MCF 10A (cell line): ENCODE measurements around the gene GNA15. TPM values are rescaled to one million over a fixed set of nuclear protein-coding genes. Genes with fewer than 3 reads are reported as not detected.
A peak's percentile ranks its signal among the peaks of the same experiment; 100 is the strongest.

ENCODE experiments used
- BruUV-seq: library from RNA; stranded (reverse); fragments of 400-500 nt; replicated peaks from 2 replicates; lab custom pipeline; 2021; lab: Mats Ljungman, UMichigan
- CTCF ChIA-PET: fragments of 300-600 bp; sonication (Branson Sonifier 250); formaldehyde crosslinking; extraction: SDS; loops from one replicate; lab custom pipeline; 2021; ENCODE audit warnings: antibody characterized with exemption, inconsistent platforms; lab: Yijun Ruan, JAX
- POLR2A ChIA-PET: fragments of 300-600, 350-650 bp; sonication (Branson Sonifier 250); formaldehyde crosslinking; extraction: SDS; loops from one replicate; lab custom pipeline; 2020; ENCODE audit warnings: antibody characterized with exemption, inconsistent platforms; lab: Yijun Ruan, JAX
- DNase-seq: peaks from one replicate; pipeline ENCODE4 v3.0.0-alpha.2; 2018; ENCODE audit not compliant: unreplicated experiment
- H3K27ac Mint-ChIP-seq: one replicate; pipeline ENCODE4 v1.8.0; 2022; ENCODE audit warnings: mild to moderate bottlenecking, low read depth, mixed read lengths; ENCODE audit not compliant: unreplicated experiment
- H3K27me3 Mint-ChIP-seq: one replicate; pipeline ENCODE4 v1.8.0; 2022; ENCODE audit warnings: mixed read lengths; ENCODE audit not compliant: insufficient read depth, unreplicated experiment
- H3K36me3 Mint-ChIP-seq: one replicate; pipeline ENCODE4 v1.8.0; 2022; ENCODE audit warnings: mild to moderate bottlenecking, moderate library complexity, mixed read lengths; ENCODE audit not compliant: insufficient read depth, unreplicated experiment
- H3K4me1 Mint-ChIP-seq: one replicate; pipeline ENCODE4 v1.8.0; 2022; ENCODE audit warnings: mixed read lengths; ENCODE audit not compliant: insufficient read depth, unreplicated experiment
- H3K4me3 Mint-ChIP-seq: one replicate; pipeline ENCODE4 v1.8.0; 2022; ENCODE audit warnings: mild to moderate bottlenecking, moderate library complexity, mixed read lengths; ENCODE audit not compliant: unreplicated experiment
- H3K9me3 Mint-ChIP-seq: one replicate; pipeline ENCODE4 v1.8.0; 2022; ENCODE audit warnings: mixed read lengths; ENCODE audit not compliant: unreplicated experiment
- CTCF ChIP-seq: fragments of 200-600 bp; IDR thresholded peaks from one replicate; pipeline ENCODE4 v1.8.0; 2022; ENCODE audit warnings: antibody characterized with exemption, mild to moderate bottlenecking; ENCODE audit not compliant: unreplicated experiment
- intact Hi-C: fragments of 100-400 bp; cut with micrococcal nuclease; formaldehyde crosslinking; loops from 2 replicates; pipeline ENCODE4 v1.14.1; 2022
- total RNA-seq: library from RNA; stranded (reverse); gene quantifications from 2 replicates; pipeline ENCODE4 v1.2.3, GENCODE V29; 2022

The GNA15 gene
- total RNA-seq, 1 experiment from 2014 or later, result 47.1 TPM

- ChIA-PET POLR2A (interaction anchor here (1.1 kb wide), 1 partner anchor 145 kb away, joined by 3 read pairs; no protein-coding TSS in a partner anchor), CTCF (interaction anchor here (0.6 to 1.7 kb wide), 4 partner anchors 10 to 67 kb away, joined by 3 to 9 read pairs (median 4); no protein-coding TSS in a partner anchor)
- Mint-ChIP-seq H3K27me3 (no peaks in the 10 kb centered on the region), H3K4me1 (peaks cover 15% of the 10 kb centered on the region), H3K36me3 (peaks cover 7% of the 10 kb centered on the region), H3K9me3 (no peaks in the 10 kb centered on the region), H3K4me3 (no peak overlapping the region), H3K27ac (peak overlapping the region; percentile 20)
- intact Hi-C loops, result no loop called here
- DNase-seq, result no peak
- BruUV-seq, result no TSS peak
- TF ChIP-seq CTCF, result no peak
Measured at GRCh38 chr19:3102239-3103140, 33.3 kb upstream of the GNA15 start.

GRCh38 chr19:3104708-3104983, 31.2 kb upstream of the GNA15 start:
- Mint-ChIP-seq H3K4me1 (peaks cover 6% of the 10 kb centered on the region), H3K36me3 (peaks cover 7% of the 10 kb centered on the region), H3K27ac (no peak overlapping the region), H3K27me3 (no peaks in the 10 kb centered on the region), H3K4me3 (no peak overlapping the region), H3K9me3 (no peaks in the 10 kb centered on the region)
- no peak for TF ChIP-seq CTCF
- DNase-seq, result no peak
- intact Hi-C loops, result no loop called here
- ChIA-PET CTCF (interaction anchor here (0.5 to 5.1 kb wide), 8 partner anchors 28 to 158 kb away, joined by 3 to 29 read pairs (median 4); no protein-coding TSS in a partner anchor), POLR2A (no interaction called here)
- BruUV-seq, result no TSS peak

GRCh38 chr19:3105641-3106508, 30.0 kb upstream of the GNA15 start:
- Mint-ChIP-seq H3K4me1 (peaks cover 6% of the 10 kb centered on the region), H3K9me3 (no peaks in the 10 kb centered on the region), H3K36me3 (peaks cover 12% of the 10 kb centered on the region), H3K4me3 (no peak overlapping the region), H3K27ac (no peak overlapping the region), H3K27me3 (no peaks in the 10 kb centered on the region)
- CTCF ChIA-PET, result interaction anchor here (0.6 to 6.6 kb wide), 7 partner anchors 10 to 154 kb away, joined by 3 to 42 read pairs (median 5); no protein-coding TSS in a partner anchor
- DNase-seq, result no peak
- no peak for TF ChIP-seq CTCF
- POLR2A ChIA-PET, result no interaction called here
- no TSS peak for BruUV-seq
- intact Hi-C loops, result no loop called here
